PC-3 (cell line): ENCODE results near the gene MRAP. TPM values are rescaled to one million over a fixed set of nuclear protein-coding genes. Genes with fewer than 3 reads are reported as not detected.
"Not testable (repeated sequence)": the region's sequence is repeated elsewhere in the genome, so short reads cannot be mapped to it uniquely, and the experiment has no call there.

Experiments used
- ATAC-seq: fragments of 200-7000 bp; cut with Tn5 transposase; 2 replicates; pipeline ENCODE4 v1.9.1; 2020; ENCODE audit warnings: mild to moderate bottlenecking, moderate library complexity
- BruUV-seq: library from RNA; stranded (reverse); fragments of 400-500 nt; replicated peaks from 2 replicates; lab custom pipeline; 2021; lab: Mats Ljungman, UMichigan
- CTCF ChIA-PET: fragments of 300-600 bp; sonication (Branson Sonifier 250); formaldehyde crosslinking; loops from one replicate; lab custom pipeline; 2022; ENCODE audit warnings: antibody characterized with exemption; lab: Charles Lee
- POLR2A ChIA-PET: fragments of 300-600 bp; sonication (Branson Sonifier 250); formaldehyde crosslinking; loops from one replicate; lab custom pipeline; 2022; ENCODE audit warnings: antibody characterized with exemption; ENCODE audit not compliant: unreplicated experiment; lab: Charles Lee
- DNase-seq: peaks from one replicate; pipeline ENCODE4 v3.0.0-alpha.2; 2015
- H2AFZ ChIP-seq: fragments of 300-600 bp; sonication (generic); 2 replicates; pipeline ENCODE4 v1.6.0; 2016; ENCODE audit warnings: antibody characterized with exemption, low read length
- H3F3A ChIP-seq: fragments of 300-600 bp; sonication (generic); one replicate; pipeline ENCODE4 v1.6.0; 2017; ENCODE audit warnings: antibody characterized with exemption, low read length, control low read depth, mild to moderate bottlenecking; ENCODE audit not compliant: unreplicated experiment
- H3K27ac ChIP-seq: fragments of 300-600 bp; sonication (generic); 2 replicates; pipeline ENCODE4 v1.5.1; 2016; ENCODE audit warnings: mild to moderate bottlenecking, low read length
- H3K27me3 ChIP-seq: fragments of 300-600 bp; sonication (generic); 2 replicates; pipeline ENCODE4 v1.6.1; 2016; ENCODE audit warnings: low read length, mixed read lengths
- H3K36me3 ChIP-seq: fragments of 300-600 bp; sonication (generic); 2 replicates; pipeline ENCODE4 v1.6.1; 2016; ENCODE audit warnings: low read depth, mixed run types, low read length, mixed read lengths
- H3K4me1 ChIP-seq: fragments of 300-600 bp; sonication (generic); 2 replicates; pipeline ENCODE4 v1.5.1; 2016; ENCODE audit warnings: low read length; ENCODE audit not compliant: insufficient read depth
- H3K4me2 ChIP-seq: fragments of 300-600 bp; sonication (generic); 2 replicates; pipeline ENCODE4 v1.6.0; 2016; ENCODE audit warnings: low read length
- H3K4me3 ChIP-seq: fragments of 300-600 bp; sonication (generic); 2 replicates; pipeline ENCODE4 v1.5.1; 2016; ENCODE audit warnings: mild to moderate bottlenecking, low read length, mixed read lengths
- H3K79me2 ChIP-seq: fragments of 300-600 bp; sonication (generic); 2 replicates; pipeline ENCODE4 v1.6.1; 2017; ENCODE audit warnings: low read length, mixed read lengths
- H3K9ac ChIP-seq: fragments of 300-600 bp; sonication (generic); 2 replicates; pipeline ENCODE4 v1.6.0; 2016; ENCODE audit warnings: mild to moderate bottlenecking, low read length
- H3K9me2 ChIP-seq: fragments of 300-600 bp; sonication (generic); replicated peaks from 2 replicates; pipeline ENCODE4 v1.6.1; 2016; ENCODE audit warnings: mixed run types, low read length, mixed read lengths
- H3K9me3 ChIP-seq: fragments of 300-600 bp; sonication (generic); 2 replicates; pipeline ENCODE4 v1.6.1; 2016; ENCODE audit warnings: low read length, mixed read lengths
- H4K20me1 ChIP-seq: fragments of 300-600 bp; sonication (generic); 2 replicates; pipeline ENCODE4 v1.6.1; 2016; ENCODE audit warnings: low read length, mixed read lengths
- CTCF ChIP-seq: fragments of 300-600 bp; sonication (generic); conservative IDR thresholded peaks from 2 replicates; pipeline ENCODE4 v1.5.1; 2017; ENCODE audit warnings: antibody characterized with exemption, low read depth, mild to moderate bottlenecking, low read length
- EZH2 ChIP-seq: fragments of 300-600 bp; sonication (generic); IDR thresholded peaks from one replicate; pipeline ENCODE4 v1.6.1; 2017; ENCODE audit warnings: antibody characterized with exemption, mild to moderate bottlenecking, low read length; ENCODE audit not compliant: unreplicated experiment
- EZH2phosphoT487 ChIP-seq: fragments of 300-600 bp; sonication (generic); IDR thresholded peaks from 2 replicates; pipeline ENCODE4 v1.6.1; 2018; ENCODE audit warnings: mild to moderate bottlenecking, antibody characterized with exemption, low read length, borderline replicate concordance
- intact Hi-C: fragments of 100-400 bp; cut with micrococcal nuclease; formaldehyde crosslinking; loops from 2 replicates; pipeline ENCODE4 v1.9.0; 2023
- total RNA-seq: library from RNA; depleted of rRNA; stranded (reverse); fragments of >200 nt; gene quantifications from 2 replicates; pipeline ENCODE4 v1.2.3, GENCODE V29; 2014

The MRAP gene
- total RNA-seq, 1 experiment from 2014 or later, result not detected

- Histone ChIP-seq H3K4me1 (peaks cover 14% of the 10 kb centered on the region), H3K27ac (no peak overlapping the region), H3K9me3 (no peaks in the 10 kb centered on the region), H3K79me2 (no peaks in the 10 kb centered on the region), H4K20me1 (no peaks in the 10 kb centered on the region), H2AFZ (no peak overlapping the region), H3F3A (no peaks in the 10 kb centered on the region), H3K9ac (no peak overlapping the region), H3K9me2 (no peaks in the 10 kb centered on the region), H3K36me3 (no peaks in the 10 kb centered on the region), H3K27me3 (peaks cover 7% of the 10 kb centered on the region; the same call in 1 of the 2 replicates), H3K4me3 (no peak overlapping the region), H3K4me2 (no peak overlapping the region)
- no TSS peak for BruUV-seq
- DNase-seq, result no peak
- intact Hi-C loops, result no loop called here
- TF ChIP-seq EZH2, result no peak
- no peak for TF ChIP-seq CTCF
- TF ChIP-seq EZH2phosphoT487, result no peak
- no peak for ATAC-seq
- ChIA-PET POLR2A (no interaction called here), CTCF (interaction anchor here (1.1 kb wide), 1 partner anchor 479 kb away, joined by 4 read pairs; no protein-coding TSS in a partner anchor)
These were observed 38.5 kb upstream of the MRAP start for GRCh38 chr21:32260130-32260529.

- Histone ChIP-seq H3K4me1 (peaks cover 11% of the 10 kb centered on the region), H3F3A (no peaks in the 10 kb centered on the region), H3K79me2 (no peaks in the 10 kb centered on the region), H3K4me2 (no peak overlapping the region), H3K27me3 (no peaks in the 10 kb centered on the region), H2AFZ (no peak overlapping the region), H3K36me3 (peaks cover 3% of the 10 kb centered on the region; the same call in 1 of the 2 replicates), H3K4me3 (no peak overlapping the region), H3K27ac (no peak overlapping the region), H3K9ac (no peak overlapping the region), H3K9me2 (no peaks in the 10 kb centered on the region), H3K9me3 (no peaks in the 10 kb centered on the region), H4K20me1 (no peaks in the 10 kb centered on the region)
- no peak for TF ChIP-seq EZH2phosphoT487
- no peak for TF ChIP-seq EZH2
- no peak for TF ChIP-seq CTCF
- BruUV-seq, result no TSS peak
- ChIA-PET CTCF (no interaction called here), POLR2A (no interaction called here)
- intact Hi-C loops, result no loop called here
- ATAC-seq (no peak), DNase-seq (no peak)
These were observed 36.7 kb upstream of the MRAP start for GRCh38 chr21:32261929-32262328.

- H3K79me2 ChIP-seq, intact Hi-C loops, POLR2A ChIA-PET, H3F3A ChIP-seq, H2AFZ ChIP-seq, H3K27ac ChIP-seq, CTCF ChIA-PET, H3K9me2 ChIP-seq, H3K9ac ChIP-seq, H3K4me2 ChIP-seq, H3K27me3 ChIP-seq, H4K20me1 ChIP-seq, ATAC-seq, BruUV-seq, H3K9me3 ChIP-seq, H3K4me3 ChIP-seq, DNase-seq, H3K4me1 ChIP-seq: not testable (repeated sequence)
- peaks cover 29% of the 10 kb centered on the region; the same call in 1 of the 2 replicates for H3K36me3 ChIP-seq
These were observed 33.3 kb upstream of the MRAP start for GRCh38 chr21:32265321-32265720.
